Activated T-cell treated with anti-CD3 and anti-CD28 coated beads, Interleukin-2, amount 50 U/mL, for 4 hours (primary cell): ENCODE measurements around the gene SELENOW. TPM values are rescaled to one million over a fixed set of nuclear protein-coding genes. Genes with fewer than 3 reads are reported as not detected.
A peak's percentile ranks its signal among the peaks of the same experiment; 100 is the strongest.
"Not testable (repeated sequence)": the region's sequence is repeated elsewhere in the genome, so short reads cannot be mapped to it uniquely, and the experiment has no call there.

Experiments
- ATAC-seq, 2 donors: fragments of 200-7000 bp; cut with Tn5 transposase; one replicate each; pipeline ENCODE4 v1.10.0; 2021
- DNase-seq: peaks from one replicate; pipeline ENCODE4 v3.0.0-alpha.2; 2020
- H3K27me3 Mint-ChIP-seq: one replicate; pipeline ENCODE4 v1.8.0; 2021; ENCODE audit warnings: low read depth, mixed read lengths
- H3K36me3 Mint-ChIP-seq: one replicate; pipeline ENCODE4 v1.8.0; 2022; ENCODE audit warnings: mixed read lengths; ENCODE audit not compliant: insufficient read depth
- H3K4me1 Mint-ChIP-seq: one replicate; pipeline ENCODE4 v1.8.0; 2021; ENCODE audit warnings: low read depth, mixed read lengths
- H3K4me3 Mint-ChIP-seq: one replicate; pipeline ENCODE4 v1.8.0; 2021; ENCODE audit warnings: mild to moderate bottlenecking, moderate library complexity, mixed read lengths
- H3K9me3 Mint-ChIP-seq: one replicate; pipeline ENCODE4 v1.8.0; 2021; ENCODE audit warnings: mixed read lengths
- total RNA-seq, 3 donors: library from RNA; stranded (reverse); gene quantifications; one replicate each; pipeline ENCODE4 v1.2.1, GENCODE V29; 2021

SELENOW gene
- total RNA-seq, 3 donors from 2014 or later, result 57.7 to 68.0 (median 62.5) TPM

DNA sequence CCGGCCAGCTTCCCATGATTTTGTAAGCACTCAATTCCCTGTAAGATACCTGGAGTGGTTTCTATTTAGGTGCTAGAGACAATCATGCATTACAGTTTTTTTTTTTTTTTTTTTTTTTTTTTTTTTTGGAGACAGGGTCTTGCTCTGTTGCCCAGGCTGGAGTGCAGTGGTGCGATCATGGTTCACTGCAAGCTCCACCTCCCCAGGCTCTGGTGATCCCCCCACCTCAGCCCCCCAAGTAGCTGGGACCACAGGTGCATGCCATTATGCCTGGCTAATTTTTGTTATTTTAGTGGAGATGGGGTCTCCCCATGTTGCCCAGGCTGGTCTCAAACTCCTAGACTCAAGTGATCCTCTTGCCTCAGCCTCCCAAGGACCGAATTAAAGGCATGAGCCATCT, 13.8 kb upstream of the SELENOW start:
- H3K36me3 Mint-ChIP-seq, H3K27me3 Mint-ChIP-seq, ATAC-seq, H3K9me3 Mint-ChIP-seq, H3K4me3 Mint-ChIP-seq, DNase-seq, H3K4me1 Mint-ChIP-seq: not testable (repeated sequence)

DNA sequence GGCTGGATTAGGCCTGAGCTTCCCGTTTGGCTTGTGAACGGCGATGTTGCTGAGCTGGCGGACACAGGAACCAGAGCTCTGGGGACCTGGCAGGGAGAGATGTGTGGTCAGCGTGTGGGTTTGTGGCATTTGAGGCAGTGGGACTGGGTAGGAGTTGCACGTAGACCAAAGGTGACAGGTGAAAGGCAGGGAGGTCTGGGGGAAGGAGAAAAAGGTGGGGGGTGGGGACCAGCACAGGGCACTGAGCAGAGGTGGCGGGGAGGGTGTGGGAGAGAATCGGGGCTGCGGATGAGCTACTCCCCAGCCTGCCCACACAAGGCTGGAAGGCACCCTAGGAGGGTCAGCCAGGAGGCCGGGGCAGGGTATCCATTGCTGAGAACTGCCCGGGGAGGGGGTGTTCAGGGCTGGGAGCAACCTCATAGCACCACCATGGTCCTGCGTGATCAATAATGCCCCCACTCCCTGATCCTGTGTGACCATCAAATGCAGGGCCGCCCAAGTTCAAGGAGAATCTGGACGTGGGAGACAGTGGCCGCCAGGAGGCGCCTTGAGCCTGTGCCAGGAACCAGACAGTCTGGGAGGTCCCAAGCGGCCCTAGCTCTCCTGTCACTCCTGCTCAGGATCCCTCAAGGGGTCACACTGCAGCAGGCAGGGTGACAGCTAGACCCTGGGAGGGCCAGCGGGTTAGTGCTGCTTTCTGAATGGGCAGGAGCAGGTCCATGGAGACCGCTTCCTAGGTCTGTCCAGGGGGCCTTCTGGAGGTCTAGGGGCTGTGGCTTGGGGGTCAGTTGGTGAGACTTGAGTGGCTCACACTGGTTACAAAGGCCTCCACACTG, 12.8 kb upstream of the SELENOW start:
- H3K27me3 Mint-ChIP-seq, result no peaks in the 10 kb centered on the region
- ATAC-seq (peak; percentile 46 to 51), DNase-seq (peak; percentile 35)
- no peaks in the 10 kb centered on the region for H3K36me3 Mint-ChIP-seq
- no peak overlapping the region for H3K4me3 Mint-ChIP-seq
- no peaks in the 10 kb centered on the region for H3K9me3 Mint-ChIP-seq
- no peaks in the 10 kb centered on the region for H3K4me1 Mint-ChIP-seq

DNA sequence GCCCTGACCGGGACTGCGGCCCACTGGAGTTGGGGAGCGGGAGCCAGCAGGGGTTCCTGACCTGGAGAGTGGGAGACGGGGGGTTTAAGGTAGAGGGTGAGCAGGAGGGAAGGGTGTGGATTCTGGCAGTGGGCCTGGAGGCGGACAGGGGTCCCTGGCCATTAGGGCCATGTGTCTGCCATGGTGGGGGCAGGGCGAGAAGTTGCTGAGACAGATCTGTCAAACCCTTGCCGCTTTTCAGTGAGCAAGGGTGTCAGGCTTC, 12.2 kb upstream of the SELENOW start:
- ATAC-seq (no peak), DNase-seq (no peak)
- no peaks in the 10 kb centered on the region for H3K4me1 Mint-ChIP-seq
- no peaks in the 10 kb centered on the region for H3K9me3 Mint-ChIP-seq
- no peaks in the 10 kb centered on the region for H3K36me3 Mint-ChIP-seq
- H3K27me3 Mint-ChIP-seq, result no peaks in the 10 kb centered on the region
- no peak overlapping the region for H3K4me3 Mint-ChIP-seq

DNA sequence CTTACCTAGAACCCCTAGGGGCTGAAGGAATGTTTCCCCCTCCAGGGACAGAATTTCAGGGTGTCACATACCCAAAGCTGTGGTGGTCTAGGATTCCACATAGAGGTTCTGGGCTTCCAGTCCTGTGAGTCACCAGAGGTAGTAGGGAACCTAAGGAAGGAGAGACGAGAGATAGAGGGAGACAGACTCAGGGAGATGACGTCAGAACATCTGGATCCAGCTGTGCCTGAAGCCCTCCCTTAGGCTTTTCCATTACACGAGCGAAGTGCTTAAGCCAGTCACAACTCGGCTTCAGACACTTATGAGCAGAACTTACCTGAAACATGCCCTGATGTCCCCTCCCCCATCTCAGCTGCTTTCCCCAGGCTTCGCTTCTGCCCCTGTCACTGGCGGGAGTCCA, 11.8 kb upstream of the SELENOW start:
- no peaks in the 10 kb centered on the region for H3K36me3 Mint-ChIP-seq
- ATAC-seq, result no peak

DNA sequence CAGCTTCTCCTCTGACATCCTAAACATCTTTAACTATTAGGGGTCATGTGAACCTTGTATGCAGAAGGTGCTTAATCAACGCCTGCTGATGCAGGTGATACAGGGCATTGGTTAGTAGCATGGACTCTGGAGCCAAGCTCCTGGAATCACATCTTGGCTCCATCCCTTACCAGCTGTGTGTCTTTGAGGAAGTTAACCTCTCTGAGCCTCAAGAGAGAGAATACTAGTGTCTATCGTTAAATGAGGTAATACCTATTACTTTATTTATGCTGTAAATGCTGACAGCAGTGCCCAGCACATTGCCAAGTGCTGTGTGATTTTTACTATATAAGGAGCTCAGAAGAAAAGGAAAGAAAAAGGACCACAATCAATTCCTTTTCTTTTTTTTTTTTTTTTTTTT, 11.2 kb upstream of the SELENOW start:
- Mint-ChIP-seq H3K9me3 (no peaks in the 10 kb centered on the region), H3K4me3 (no peak overlapping the region), H3K27me3 (no peaks in the 10 kb centered on the region), H3K36me3 (no peaks in the 10 kb centered on the region), H3K4me1 (no peaks in the 10 kb centered on the region)
- ATAC-seq, result no peak
- no peak for DNase-seq

More for the DNA sequence above, 11.8 kb upstream of the SELENOW start:
- no peak for DNase-seq
- Mint-ChIP-seq H3K27me3 (no peaks in the 10 kb centered on the region), H3K4me3 (no peak overlapping the region), H3K4me1 (no peaks in the 10 kb centered on the region), H3K9me3 (no peaks in the 10 kb centered on the region)

DNA sequence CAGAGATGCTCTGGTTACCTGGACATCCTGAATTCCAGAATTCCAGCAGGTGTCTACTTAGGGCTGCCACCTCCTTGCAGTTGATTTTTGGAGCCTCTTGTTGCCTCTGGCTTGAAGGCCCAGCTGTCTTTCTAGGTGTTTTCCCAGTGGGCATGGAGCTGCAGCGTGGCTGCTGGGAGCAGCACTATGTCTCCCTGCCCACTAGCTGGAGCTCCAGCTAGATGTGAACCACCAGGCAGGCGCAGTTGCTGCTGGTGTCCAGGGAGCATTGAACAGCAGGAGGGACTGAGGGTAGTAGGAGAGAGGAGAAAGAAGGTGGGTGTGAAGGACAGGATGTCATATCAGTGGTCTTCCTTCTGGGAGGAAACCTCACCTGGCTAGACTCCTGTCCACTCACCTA, 9.9 kb upstream of the SELENOW start:
- H3K27me3 Mint-ChIP-seq, result no peaks in the 10 kb centered on the region
- no peaks in the 10 kb centered on the region for H3K4me1 Mint-ChIP-seq
- ATAC-seq (no peak), DNase-seq (no peak)
- no peaks in the 10 kb centered on the region for H3K36me3 Mint-ChIP-seq
- H3K4me3 Mint-ChIP-seq, result no peak overlapping the region
- no peaks in the 10 kb centered on the region for H3K9me3 Mint-ChIP-seq

DNA sequence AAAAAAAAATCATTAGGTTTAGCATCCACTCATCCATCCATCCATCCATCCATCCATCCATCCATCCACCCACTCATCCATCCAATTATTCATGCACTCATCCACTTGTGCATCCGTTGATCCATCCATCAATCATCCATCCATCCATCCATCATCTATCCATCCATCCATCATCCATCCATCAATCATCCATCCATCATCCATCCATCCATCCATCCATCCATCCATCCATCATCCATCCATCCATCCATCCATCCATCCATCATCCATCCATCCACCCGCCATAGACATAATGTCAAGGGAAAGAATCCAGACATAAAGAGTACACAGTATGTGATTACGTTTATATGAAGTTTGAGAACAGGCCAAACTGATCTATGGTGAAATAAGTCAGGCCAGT, 9.0 kb upstream of the SELENOW start:
- Mint-ChIP-seq H3K27me3 (no peaks in the 10 kb centered on the region), H3K36me3 (no peaks in the 10 kb centered on the region), H3K4me3 (no peak overlapping the region), H3K4me1 (no peaks in the 10 kb centered on the region), H3K9me3 (no peaks in the 10 kb centered on the region)
- DNase-seq, result no peak
- ATAC-seq, result no peak

DNA sequence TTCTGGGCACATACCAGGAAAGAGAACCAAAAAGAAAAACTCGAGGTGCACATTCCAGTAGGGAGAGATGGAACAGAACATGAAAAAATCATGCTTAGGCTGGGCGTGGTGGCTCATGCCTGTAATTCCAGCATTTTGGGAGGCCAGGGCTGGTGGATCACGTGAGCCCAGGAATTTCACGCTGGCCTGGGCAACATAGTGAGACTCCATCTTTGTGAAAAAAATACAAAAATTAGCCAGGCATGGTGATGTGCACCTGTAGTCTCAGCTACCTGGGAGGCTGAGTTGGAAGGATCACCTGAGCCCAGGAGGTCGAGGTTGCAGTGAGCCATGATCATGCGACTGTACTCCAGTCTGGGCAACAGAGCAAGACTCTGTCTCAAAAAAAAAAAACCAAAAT, 7.2 kb upstream of the SELENOW start:
- H3K4me1 Mint-ChIP-seq, H3K36me3 Mint-ChIP-seq, DNase-seq, H3K4me3 Mint-ChIP-seq, H3K27me3 Mint-ChIP-seq, H3K9me3 Mint-ChIP-seq, ATAC-seq: not testable (repeated sequence)

DNA sequence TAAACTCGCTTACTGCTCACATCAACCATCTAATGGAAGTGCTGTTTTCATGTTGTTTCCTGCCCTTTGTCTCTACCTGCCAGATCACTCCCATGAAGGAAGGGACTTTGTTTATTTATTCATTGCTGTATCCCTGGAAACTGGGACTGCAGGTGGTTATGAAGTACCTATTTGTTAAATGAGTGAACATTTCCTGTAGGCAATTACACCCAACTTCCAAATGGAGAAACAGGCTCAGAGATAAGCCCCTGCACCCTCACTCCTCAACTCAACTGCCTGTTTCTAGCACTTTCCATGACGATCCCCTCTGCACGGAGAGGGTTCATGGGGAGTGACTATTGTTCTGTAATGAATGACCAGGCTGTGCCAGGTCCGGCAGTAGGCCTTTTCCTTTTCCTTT, 1.9 kb upstream of the SELENOW start:
- no peaks in the 10 kb centered on the region for H3K9me3 Mint-ChIP-seq
- H3K4me1 Mint-ChIP-seq, result peaks cover 28% of the 10 kb centered on the region
- no peaks in the 10 kb centered on the region for H3K27me3 Mint-ChIP-seq
- H3K4me3 Mint-ChIP-seq, result peak overlapping the region; percentile 32
- no peak for DNase-seq
- ATAC-seq, result no peak
- peaks cover 5% of the 10 kb centered on the region for H3K36me3 Mint-ChIP-seq

DNA sequence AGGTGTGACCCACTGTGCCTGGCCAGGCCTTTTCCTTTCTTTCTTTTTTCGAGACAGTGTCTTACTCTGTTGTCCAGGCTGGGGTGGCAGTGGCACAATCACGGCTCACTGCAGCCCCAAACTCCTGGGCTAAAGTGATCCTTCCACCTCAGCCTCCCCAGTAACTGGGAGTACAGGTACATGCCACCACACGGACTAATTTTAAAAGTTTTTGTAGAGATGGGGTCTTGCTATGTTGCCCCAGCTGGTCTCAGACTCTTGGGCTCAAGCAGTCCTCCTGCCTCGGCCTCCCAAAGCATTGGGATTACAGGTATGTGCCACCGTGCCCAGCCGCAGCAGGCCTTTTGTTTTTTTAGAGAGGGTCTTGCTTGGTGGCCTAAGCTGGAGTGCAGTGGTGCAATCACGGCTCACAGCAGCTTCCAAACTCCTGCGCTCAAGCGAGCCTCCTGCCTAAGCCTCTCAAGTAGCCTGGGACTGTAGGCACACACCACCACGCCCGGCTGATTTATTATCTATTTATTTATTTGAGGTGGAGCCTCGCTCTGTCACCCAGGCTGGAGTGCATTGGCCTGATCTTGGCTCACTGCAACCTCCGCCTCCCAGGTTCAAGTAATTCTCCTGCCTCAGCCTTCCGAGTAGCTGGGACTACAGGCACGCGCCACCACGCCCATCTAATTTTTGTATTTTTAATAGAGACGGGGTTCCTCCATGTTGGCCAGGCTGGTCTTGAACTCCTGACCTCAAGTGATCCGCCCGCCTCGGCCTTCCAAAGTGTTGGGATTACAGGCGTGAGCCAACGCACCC, 1.1 kb upstream of the SELENOW start:
- not testable (repeated sequence) for H3K9me3 Mint-ChIP-seq, H3K27me3 Mint-ChIP-seq, DNase-seq, H3K36me3 Mint-ChIP-seq, ATAC-seq
- Mint-ChIP-seq H3K4me1 (peaks cover 32% of the 10 kb centered on the region), H3K4me3 (peak overlapping the region; percentile 95)

DNA sequence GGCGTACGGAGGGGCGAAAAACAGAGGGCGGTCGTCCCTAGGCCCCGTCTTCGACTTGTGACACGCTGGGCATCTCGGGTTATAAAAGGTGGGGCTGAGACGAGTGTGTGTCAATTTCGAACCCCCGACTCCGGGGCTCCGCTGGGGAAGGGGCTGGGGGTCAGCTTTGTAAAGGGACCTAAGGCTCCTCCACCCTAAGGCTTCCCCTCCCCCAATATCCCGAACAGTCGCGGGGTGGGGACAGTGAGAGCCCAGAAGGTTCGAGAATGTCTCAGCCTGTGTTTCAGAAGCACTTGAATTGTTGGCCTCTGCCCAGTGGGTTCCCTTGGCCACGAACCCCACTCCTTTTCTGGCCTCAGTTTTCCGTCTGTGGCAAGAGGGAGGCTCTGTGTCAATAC, 450 bp downstream of the SELENOW start:
- no peak for DNase-seq
- Mint-ChIP-seq H3K4me1 (peaks cover 32% of the 10 kb centered on the region), H3K36me3 (peaks cover 11% of the 10 kb centered on the region), H3K9me3 (no peaks in the 10 kb centered on the region), H3K27me3 (no peaks in the 10 kb centered on the region), H3K4me3 (peak overlapping the region; percentile 95)
- peak; percentile 6 to 15 for ATAC-seq

DNA sequence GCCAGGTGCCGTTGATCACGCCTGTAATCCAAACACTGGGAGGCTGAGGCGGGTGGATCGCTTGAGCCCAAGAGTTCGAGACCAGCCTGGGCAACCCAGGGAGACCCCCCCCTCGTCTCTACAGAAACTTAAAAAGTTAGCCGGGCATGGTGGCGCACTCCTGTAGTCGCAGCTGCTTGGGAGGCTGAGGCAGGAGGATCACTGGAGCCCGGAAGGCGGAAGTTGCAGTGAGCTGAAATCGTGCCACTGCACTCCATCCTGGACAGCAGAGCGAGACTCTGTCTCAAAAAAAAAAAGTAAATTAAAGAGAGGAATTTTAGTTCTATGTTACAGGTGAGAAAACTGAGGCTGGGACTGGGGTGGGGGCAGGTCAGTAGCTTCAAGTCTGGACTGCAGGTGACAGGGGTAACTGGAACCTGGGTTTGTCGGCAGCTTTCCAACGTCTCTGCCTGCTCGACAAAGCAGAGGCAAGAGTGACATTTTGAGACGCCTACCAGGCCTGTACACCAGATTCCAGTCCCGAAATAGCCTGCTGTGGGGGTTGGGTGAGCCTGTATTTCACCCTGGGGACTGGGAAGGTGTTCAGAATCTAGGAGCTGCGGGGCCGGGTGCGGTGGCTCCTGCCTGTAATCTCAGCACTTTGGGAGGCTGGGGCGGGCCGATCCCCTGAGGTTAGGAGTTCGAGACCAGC, 1.2 kb downstream of the SELENOW start:
- no peak for DNase-seq
- Mint-ChIP-seq H3K4me1 (peaks cover 32% of the 10 kb centered on the region), H3K4me3 (peak overlapping the region; percentile 95), H3K36me3 (peaks cover 16% of the 10 kb centered on the region), H3K9me3 (no peaks in the 10 kb centered on the region), H3K27me3 (no peaks in the 10 kb centered on the region)
- no peak for ATAC-seq

DNA sequence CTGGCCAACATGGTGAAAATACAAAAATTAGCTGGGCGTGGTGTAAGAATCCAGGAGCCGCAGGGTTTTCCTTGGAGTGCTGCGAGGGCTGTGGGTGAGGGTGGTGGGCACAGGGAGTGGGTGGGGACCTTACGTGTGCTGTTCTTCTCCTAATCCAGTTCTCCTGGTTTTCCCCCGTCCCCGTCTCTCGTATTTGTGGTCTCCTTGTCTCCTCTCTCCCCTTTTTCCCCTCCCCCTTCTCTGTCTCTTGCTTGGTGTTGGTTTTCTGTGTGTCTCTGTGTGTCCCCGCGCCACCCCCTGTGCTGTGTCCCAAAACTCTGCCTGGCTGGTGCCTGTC, 1.7 kb downstream of the SELENOW start:
- peaks cover 32% of the 10 kb centered on the region for H3K4me1 Mint-ChIP-seq
- H3K9me3 Mint-ChIP-seq, result no peaks in the 10 kb centered on the region
- H3K4me3 Mint-ChIP-seq, result peak overlapping the region; percentile 95
- peaks cover 16% of the 10 kb centered on the region for H3K36me3 Mint-ChIP-seq
- DNase-seq (no peak), ATAC-seq (no peak)
- no peaks in the 10 kb centered on the region for H3K27me3 Mint-ChIP-seq

DNA sequence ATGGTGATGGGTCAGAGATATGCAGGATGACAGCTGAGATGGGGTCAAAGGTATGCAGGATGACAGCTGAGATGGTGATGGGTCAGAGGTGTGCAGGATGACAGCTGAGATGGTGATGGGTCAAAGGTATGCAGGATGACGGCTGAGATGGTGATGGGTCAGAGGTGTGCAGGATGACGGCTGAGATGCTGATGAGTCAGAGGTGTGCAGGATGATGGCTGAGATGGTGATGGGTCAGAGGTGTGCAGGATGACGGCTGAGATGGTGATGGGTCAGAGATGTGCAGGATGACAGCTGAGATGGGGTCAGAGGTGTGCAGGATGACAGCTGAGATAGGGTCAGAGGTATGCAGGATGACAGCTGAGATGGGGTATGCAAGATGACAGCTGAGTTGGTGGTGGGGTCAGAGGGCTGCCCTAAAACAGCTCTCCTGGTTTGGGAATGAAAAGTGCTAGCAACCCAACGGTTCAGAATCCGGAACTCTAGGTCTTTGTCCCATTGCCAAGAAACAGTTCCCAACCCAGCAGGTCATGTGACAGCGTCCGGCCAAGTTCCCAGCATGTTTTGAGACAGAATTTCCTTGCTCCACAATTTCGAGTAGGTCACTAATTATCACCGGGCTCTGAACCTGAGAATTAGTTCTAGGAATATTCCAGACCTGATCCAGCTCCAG, 3.2 kb downstream of the SELENOW start:
- H3K4me3 Mint-ChIP-seq, result peak overlapping the region; percentile 35
- ATAC-seq (no peak), DNase-seq (no peak)
- peaks cover 32% of the 10 kb centered on the region for H3K4me1 Mint-ChIP-seq
- peaks cover 16% of the 10 kb centered on the region for H3K36me3 Mint-ChIP-seq
- no peaks in the 10 kb centered on the region for H3K9me3 Mint-ChIP-seq
- no peaks in the 10 kb centered on the region for H3K27me3 Mint-ChIP-seq
